K562 (cell line): ENCODE measurements around the gene PGAP2. TPM values are rescaled to one million over a fixed set of nuclear protein-coding genes. Genes with fewer than 3 reads are reported as not detected.

Source experiments
- ATF7 ChIP-seq: fragments of 450-650 bp; IDR thresholded peaks from 2 replicates; pipeline ENCODE4 v1.7.1; 2014; ENCODE audit warnings: mild to moderate bottlenecking, moderate library complexity
- BACH1 ChIP-seq: fragments of 200-800 bp; sonication (Bioruptor generic); IDR thresholded peaks from 2 replicates; pipeline ENCODE4 v1.6.1; 2016; ENCODE audit warnings: missing genetic modification characterization, missing compliant biosample characterization
- DIDO1 ChIP-seq: fragments of 450-650 bp; IDR thresholded peaks from 2 replicates; pipeline ENCODE4 v1.6.1; 2016; ENCODE audit warnings: low read depth, missing biosample characterization, missing genetic modification characterization
- E2F6 ChIP-seq, 2 experiments: IDR thresholded peaks; 2 replicates each; pipeline ENCODE4 v1.6.1; 2011; ENCODE audit warnings: borderline replicate concordance in 1 of 2, control low read depth in 1 of 2, low read depth in 1 of 2, low read length in 1 of 2, mild to moderate bottlenecking in 1 of 2, mixed read lengths in 1 of 2, moderate library complexity in 1 of 2; ENCODE audit not compliant: insufficient read depth in 1 of 2, insufficient read length in 1 of 2, poor library complexity in 1 of 2, severe bottlenecking in 1 of 2; ENCODE audit errors: extremely low read depth in 1 of 2
- FOXM1 ChIP-seq, 2 experiments: fragments of 450-650 bp in 1 of 2; sonication (generic) in 1 of 2; formaldehyde crosslinking in 1 of 2; IDR thresholded peaks; 2 replicates each; pipeline versions ENCODE4 v1.6.1 to v1.9.0; 2017 to 2022; ENCODE audit warnings: low read depth in 2 of 2, mild to moderate bottlenecking in 2 of 2, missing genetic modification reagents in 1 of 2, moderate library complexity in 1 of 2
- GABPB1 ChIP-seq: sonication (generic); formaldehyde crosslinking; IDR thresholded peaks from 2 replicates; pipeline ENCODE4 v1.8.0; 2022; ENCODE audit warnings: mild to moderate bottlenecking, missing genetic modification reagents
- MYNN ChIP-seq, 2 experiments: sonication (generic); formaldehyde crosslinking in 1 of 2; IDR thresholded peaks; 2 replicates each; pipeline versions ENCODE4 v1.5.0 to v1.6.1; 2016 to 2020; ENCODE audit warnings: antibody characterized with exemption in 1 of 2, missing genetic modification reagents in 1 of 2
- NFXL1 ChIP-seq: fragments of 450-650 bp; formaldehyde crosslinking; IDR thresholded peaks from 2 replicates; pipeline ENCODE4 v1.4.0; 2021; ENCODE audit warnings: mild to moderate bottlenecking
- NR1H2 ChIP-seq: sonication (generic); formaldehyde crosslinking; IDR thresholded peaks from 2 replicates; pipeline ENCODE4 v1.4.0; 2020; ENCODE audit warnings: mild to moderate bottlenecking, missing genetic modification reagents
- NR2C2 ChIP-seq, 2 experiments: fragments of 200-800 bp in 1 of 2; sonication (Bioruptor generic) in 1 of 2; sonication (generic) in 1 of 2; formaldehyde crosslinking in 1 of 2; IDR thresholded peaks; 2 replicates each; pipeline versions ENCODE4 v1.6.1 to v1.8.0; 2016 to 2022; ENCODE audit warnings: mild to moderate bottlenecking in 1 of 2, missing compliant biosample characterization in 1 of 2, missing genetic modification characterization in 1 of 2, missing genetic modification reagents in 1 of 2
- RFX7 ChIP-seq: fragments of 250-450 bp; sonication (Bioruptor Pico); IDR thresholded peaks from 2 replicates; pipeline ENCODE4 v1.5.1; 2021; ENCODE audit warnings: mild to moderate bottlenecking
- RNF2 ChIP-seq: sonication (generic); IDR thresholded peaks from 2 replicates; pipeline ENCODE4 v1.6.1; 2016
- SP1 ChIP-seq: sonication (generic); formaldehyde crosslinking; IDR thresholded peaks from 2 replicates; pipeline ENCODE4 v1.8.1; 2022; ENCODE audit warnings: mild to moderate bottlenecking, missing genetic modification reagents
- ZNF407 ChIP-seq: fragments of 450-650 bp; IDR thresholded peaks from 2 replicates; pipeline ENCODE4 v1.6.1; 2016; ENCODE audit warnings: low read depth
- ZNF655 ChIP-seq: fragments of 250-450 bp; sonication (Bioruptor Pico); IDR thresholded peaks from 2 replicates; pipeline ENCODE4 v1.5.0; 2021
- ZNF699 ChIP-seq: fragments of 250-450 bp; sonication (Bioruptor Pico); IDR thresholded peaks from 2 replicates; pipeline ENCODE4 v1.8.0; 2021; ENCODE audit warnings: mild to moderate bottlenecking, moderate library complexity; ENCODE audit not compliant: insufficient replicate concordance
- polyA plus RNA-seq, 8 experiments: library from polyadenylated mRNA; depleted of rRNA in 4 of 8; stranded (reverse) in 5 of 8; unstranded in 3 of 8; fragments of >200 nt; fragmentation: Nextera tagmentation in 2 of 8; fragmentation: Illumina TruSeq in 1 of 8; extraction: Ambion mirVana in 2 of 8; extraction: Trizol in 1 of 8; gene quantifications; 2 replicates each; pipeline versions ENCODE4 v1.2.1 to v1.2.3, GENCODE V29; 2011 to 2014; ENCODE audit warnings: inconsistent platforms in 1 of 8, missing spikeins in 1 of 8
- total RNA-seq, 7 experiments: library from RNA; depleted of rRNA in 6 of 7; stranded (reverse); fragments of >200 nt in 6 of 7; fragmentation: Illumina TruSeq in 2 of 7; extraction: Trizol in 2 of 7; gene quantifications; 2 replicates each; pipeline versions ENCODE4 v1.2.1 to v1.2.3, GENCODE V29; 2011 to 2021; ENCODE audit warnings: low replicate concordance in 1 of 7

The PGAP2 gene
- total and polyA plus RNA-seq, 9 of the 15 experiments (the other 6 are each of a cell fraction or from before 2014, with no cell fraction given): 17.9 to 47.2 (median 33.7) TPM

- TF ChIP-seq E2F6 (IDR thresholded peaks at IDR 0.05; ENCODE audit: borderline replicate concordance in 1 of 2, extremely low read depth in 1 of 2, insufficient read depth in 1 of 2, insufficient read length in 1 of 2, low read depth in 1 of 2, low read length in 1 of 2, poor library complexity in 1 of 2, severe bottlenecking in 1 of 2) (no peak), NR1H2 (CRISPR knock-in tag) (no peak), ZNF655 (CRISPR knock-in tag) (0 out of 2 replicates have a peak, but pooled peaks have one; percentile 4), BACH1 (tag) (no peak), SP1 (CRISPR knock-in tag) (peak; percentile 77), RFX7 (0 out of 2 replicates have a peak, but pooled peaks have one; percentile 45), ATF7 (peak; percentile 88), RNF2 (0 out of 2 replicates have a peak, but pooled peaks have one; percentile 48), FOXM1 (IDR thresholded peaks at IDR 0.05; ENCODE audit: low read depth) (no peak), FOXM1 (CRISPR knock-in tag; IDR thresholded peaks at IDR 0.05; ENCODE audit: low read depth) (peak; percentile 10; the same call in 1 of the 2 replicates), GABPB1 (CRISPR knock-in tag) (peak; percentile 62), NR2C2 (CRISPR knock-in tag; IDR thresholded peaks at IDR 0.05) (no peak), NR2C2 (tag; IDR thresholded peaks at IDR 0.05) (no peak; the same call in 1 of the 2 replicates), MYNN (IDR thresholded peaks at IDR 0.05) (peak; percentile 84), MYNN (CRISPR knock-in tag; IDR thresholded peaks at IDR 0.05) (no peak), ZNF407 (no peak), DIDO1 (no peak), NFXL1 (CRISPR knock-in tag) (peak; percentile 71; the same call in 1 of the 2 replicates), ZNF699 (CRISPR knock-in tag) (no peak)
Measured at GRCh38 chr11:3824714-3825472, 16.5 kb downstream of the PGAP2 start (continued).
